Thyroid gland (tissue), 4 donors: ENCODE measurements around the gene MIER3. TPM values are rescaled to one million over a fixed set of nuclear protein-coding genes. Genes with fewer than 3 reads are reported as not detected.
A peak's percentile ranks its signal among the peaks of the same experiment; 100 is the strongest.

Experiments used
- DNase-seq, 2 donors: peaks; one replicate each; pipeline ENCODE4 v3.0.0-alpha.2; 2019
- H3K27ac ChIP-seq, 3 donors: fragments of 200-600 bp; sonication (generic); 1 replicate in 2 of 3; 2 replicates in 1 of 3; pipeline ENCODE4 v1.5.1; 2016 to 2019; ENCODE audit warnings: mild to moderate bottlenecking in 1 of 3, moderate library complexity in 1 of 3
- H3K27me3 ChIP-seq: fragments of 200-600 bp; sonication (generic); one replicate; pipeline ENCODE4 v1.5.1; 2019
- H3K36me3 ChIP-seq, 2 donors: fragments of 200-600 bp; sonication (generic); one replicate each; pipeline ENCODE4 v1.5.1; 2016 to 2019
- H3K4me1 ChIP-seq, 2 donors: fragments of 200-600 bp; sonication (generic); one replicate each; pipeline ENCODE4 v1.5.1; 2017 to 2019
- H3K4me3 ChIP-seq, 3 donors: fragments of 200-600 bp; sonication (generic); replicated peaks in 1 of 3; 1 replicate in 2 of 3; 2 replicates in 1 of 3; pipeline ENCODE4 v1.5.1; 2016; ENCODE audit warnings: mild to moderate bottlenecking in 1 of 3
- H3K9me3 ChIP-seq: fragments of 200-600 bp; sonication (generic); one replicate; pipeline ENCODE4 v1.5.1; 2017
- CTCF ChIP-seq, 6 experiments: fragments of 200-600 bp in 3 of 6; fragments of 450-650 bp in 3 of 6; sonication (generic) in 3 of 6; IDR thresholded peaks; one replicate each; pipeline ENCODE4 v1.5.1; 2016 to 2019; ENCODE audit warnings: antibody characterized with exemption in 6 of 6, mild to moderate bottlenecking in 2 of 6, inconsistent platforms in 1 of 6, moderate library complexity in 1 of 6
- POLR2A ChIP-seq, 2 donors: fragments of 450-650 bp; IDR thresholded peaks; one replicate each; pipeline ENCODE4 v1.6.1; 2017; ENCODE audit warnings: antibody characterized with exemption in 2 of 2, mild to moderate bottlenecking in 2 of 2, moderate library complexity in 1 of 2
- WGBS, 2 donors: methylation state at CpG; one replicate each; pipeline ENCODE4 v1.1.5; 2017; 5-methylcytosine and 5-hydroxymethylcytosine counted together
- intact Hi-C: fragments of 100-400 bp; cut with DNase I; formaldehyde crosslinking; loops from one replicate; pipeline ENCODE4 v1.15.1; 2023
- total RNA-seq, 4 donors: library from RNA; depleted of rRNA; stranded (reverse); fragments of >200 nt; gene quantifications; one replicate each; pipeline ENCODE4 v1.2.3, GENCODE V29; 2016

The MIER3 gene
- total RNA-seq, 4 donors from 2014 or later = 24.7 to 54.9 (median 29.7) TPM

DNA sequence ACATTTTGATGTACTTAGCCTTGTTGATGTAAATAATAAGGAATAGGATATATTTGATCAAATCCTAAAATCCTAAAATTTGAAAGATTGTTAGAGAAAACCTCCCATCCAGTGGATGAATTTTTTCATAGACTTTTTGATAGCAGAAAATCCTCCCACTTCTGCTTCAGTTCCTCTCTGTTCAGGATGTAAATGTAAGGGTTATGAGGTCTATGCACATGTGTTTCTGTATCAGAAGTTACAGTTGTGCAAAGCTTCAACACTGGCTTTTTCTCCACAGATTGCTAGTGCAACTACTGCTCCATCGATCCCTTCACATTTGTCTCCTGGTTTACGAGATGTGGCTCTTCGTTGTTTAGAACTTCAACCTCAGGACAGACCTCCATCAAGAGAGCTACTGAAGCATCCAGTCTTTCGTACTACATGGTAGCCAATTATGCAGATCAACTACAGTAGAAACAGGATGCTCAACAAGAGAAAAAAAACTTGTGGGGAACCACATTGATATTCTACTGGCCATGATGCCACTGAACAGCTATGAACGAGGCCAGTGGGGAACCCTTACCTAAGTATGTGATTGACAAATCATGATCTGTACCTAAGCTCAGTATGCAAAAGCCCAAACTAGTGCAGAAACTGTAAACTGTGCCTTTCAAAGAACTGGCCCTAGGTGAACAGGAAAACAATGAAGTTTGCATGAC is 58.5 kb downstream of the MIER3 start:
- 94 to 95% methylated on average over 5 of the region's 5 CpGs for WGBS, 2 donors
- Histone ChIP-seq H3K4me1 (no peaks in the 10 kb centered on the region), H3K4me3 (no peak overlapping the region), H3K36me3 (peaks cover 11 to 21% of the 10 kb centered on the region in 2 donors), H3K9me3 (no peaks in the 10 kb centered on the region), H3K27ac (no peak overlapping the region), H3K27me3 (no peaks in the 10 kb centered on the region)
- TF ChIP-seq POLR2A (IDR thresholded peaks at IDR 0.05) (no peak), CTCF (IDR thresholded peaks at IDR 0.05) (no peak)
- intact Hi-C loops = no loop called here
- DNase-seq = no peak

DNA sequence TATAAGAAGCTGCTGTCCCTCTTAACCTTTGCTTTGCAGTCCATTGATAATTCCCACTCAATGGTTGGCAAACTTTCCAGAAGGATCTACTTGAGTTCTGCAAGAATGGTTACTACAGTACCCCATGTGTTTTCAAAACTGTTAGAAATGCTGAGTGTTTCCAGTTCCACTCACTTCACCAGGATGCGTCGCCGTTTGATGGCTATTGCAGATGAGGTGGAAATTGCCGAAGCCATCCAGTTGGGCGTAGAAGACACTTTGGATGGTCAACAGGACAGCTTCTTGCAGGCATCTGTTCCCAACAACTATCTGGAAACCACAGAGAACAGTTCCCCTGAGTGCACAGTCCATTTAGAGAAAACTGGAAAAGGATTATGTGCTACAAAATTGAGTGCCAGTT is 70.4 kb downstream of the MIER3 start:
- no peaks in the 10 kb centered on the region for H3K27me3 ChIP-seq
- H3K4me3 ChIP-seq = no peak overlapping the region
- intact Hi-C loops = no loop called here
- H3K9me3 ChIP-seq = no peaks in the 10 kb centered on the region
- DNase-seq = peak; percentile 74 to 78
- TF ChIP-seq POLR2A (IDR thresholded peaks at IDR 0.05) (no peak), CTCF (IDR thresholded peaks at IDR 0.05) (no peak)
- peak overlapping the region in 2 of 3 donors; percentile 48 to 57 for H3K27ac ChIP-seq
- 31 to 54% methylated on average over 5 of the region's 5 CpGs for WGBS, 2 donors
- H3K36me3 ChIP-seq = peaks cover 45 to 47% of the 10 kb centered on the region in 2 donors
- peaks cover 18 to 22% of the 10 kb centered on the region in 2 donors for H3K4me1 ChIP-seq

DNA sequence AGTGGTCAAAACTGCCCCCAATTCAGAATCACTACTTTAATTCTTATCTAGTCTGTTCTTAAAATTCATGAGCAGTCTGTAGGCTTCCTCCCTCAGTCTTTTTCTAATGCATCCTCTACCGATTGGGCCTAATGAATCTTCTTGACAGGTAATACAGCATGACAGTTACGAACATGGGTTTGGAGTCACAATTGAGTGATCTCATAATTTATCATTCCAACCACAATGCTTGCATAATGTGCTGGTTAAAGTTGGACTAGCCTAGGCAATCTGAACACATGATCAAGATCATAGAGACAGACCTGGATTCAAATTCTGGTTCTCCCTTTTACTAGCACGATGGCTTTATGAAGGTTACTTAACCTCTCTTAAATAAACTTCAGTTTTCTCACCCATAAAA is 75.6 kb downstream of the MIER3 start:
- Histone ChIP-seq H3K36me3 (peaks cover 35 to 36% of the 10 kb centered on the region in 2 donors), H3K27ac (no peak overlapping the region), H3K4me3 (no peak overlapping the region), H3K9me3 (no peaks in the 10 kb centered on the region), H3K27me3 (no peaks in the 10 kb centered on the region), H3K4me1 (peaks cover 6 to 11% of the 10 kb centered on the region in 2 donors)
- intact Hi-C loops = no loop called here
- WGBS, 2 donors = 86 to 92% methylated on average over 3 of the region's 3 CpGs
- no peak for DNase-seq
- TF ChIP-seq CTCF (IDR thresholded peaks at IDR 0.05) (no peak), POLR2A (IDR thresholded peaks at IDR 0.05) (no peak)

GRCh38 chr5:56873056-56873455 is 78.9 kb downstream of the MIER3 start:
- Histone ChIP-seq H3K27ac (no peak overlapping the region), H3K4me3 (no peak overlapping the region), H3K36me3 (peaks cover 27% of the 10 kb centered on the region in 2 donors), H3K9me3 (no peaks in the 10 kb centered on the region), H3K4me1 (no peaks in the 10 kb centered on the region), H3K27me3 (no peaks in the 10 kb centered on the region)
- TF ChIP-seq POLR2A (IDR thresholded peaks at IDR 0.05) = no peak
- TF ChIP-seq CTCF (IDR thresholded peaks at IDR 0.05) = no peak
- intact Hi-C loops = no loop called here
- DNase-seq = no peak
- WGBS, 2 donors = 84% methylated on average over 3 of the region's 3 CpGs

DNA sequence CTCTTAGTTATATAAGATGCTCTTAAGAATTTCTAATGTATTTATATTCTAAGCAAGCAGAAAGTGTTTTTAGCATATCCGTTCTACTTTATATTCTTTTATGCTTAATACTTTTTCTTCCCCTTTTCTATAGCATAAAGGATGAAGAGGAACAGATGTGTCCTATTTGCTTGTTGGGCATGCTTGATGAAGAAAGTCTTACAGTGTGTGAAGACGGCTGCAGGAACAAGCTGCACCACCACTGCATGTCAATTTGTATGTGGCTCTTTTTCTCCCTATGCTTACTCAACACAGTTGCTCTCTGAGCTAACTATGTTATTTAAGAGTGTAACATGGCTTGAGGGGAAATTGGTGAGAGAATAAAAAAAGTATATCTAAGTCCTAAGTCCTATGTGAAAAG is 80.1 kb downstream of the MIER3 start:
- TF ChIP-seq POLR2A (IDR thresholded peaks at IDR 0.05) (no peak), CTCF (IDR thresholded peaks at IDR 0.05) (no peak)
- Histone ChIP-seq H3K36me3 (peaks cover 27 to 29% of the 10 kb centered on the region in 2 donors), H3K27me3 (no peaks in the 10 kb centered on the region), H3K4me3 (no peak overlapping the region), H3K9me3 (no peaks in the 10 kb centered on the region), H3K27ac (no peak overlapping the region), H3K4me1 (no peaks in the 10 kb centered on the region)
- WGBS, 2 donors = 93 to 96% methylated on average over 2 of the region's 2 CpGs
- no peak for DNase-seq
- intact Hi-C loops = no loop called here
